HG03469 (cell line): ENCODE results near the gene PPP1CA.

ENCODE experiments used
- ATAC-seq: cut with Tn5 transposase; IDR thresholded peaks from one replicate; pipeline ENCODE4 v1.9.1; 2021; ENCODE audit warnings: mild to moderate bottlenecking, moderate library complexity, moderate number of reproducible peaks; ENCODE audit not compliant: unreplicated experiment

Gene PPP1CA

DNA sequence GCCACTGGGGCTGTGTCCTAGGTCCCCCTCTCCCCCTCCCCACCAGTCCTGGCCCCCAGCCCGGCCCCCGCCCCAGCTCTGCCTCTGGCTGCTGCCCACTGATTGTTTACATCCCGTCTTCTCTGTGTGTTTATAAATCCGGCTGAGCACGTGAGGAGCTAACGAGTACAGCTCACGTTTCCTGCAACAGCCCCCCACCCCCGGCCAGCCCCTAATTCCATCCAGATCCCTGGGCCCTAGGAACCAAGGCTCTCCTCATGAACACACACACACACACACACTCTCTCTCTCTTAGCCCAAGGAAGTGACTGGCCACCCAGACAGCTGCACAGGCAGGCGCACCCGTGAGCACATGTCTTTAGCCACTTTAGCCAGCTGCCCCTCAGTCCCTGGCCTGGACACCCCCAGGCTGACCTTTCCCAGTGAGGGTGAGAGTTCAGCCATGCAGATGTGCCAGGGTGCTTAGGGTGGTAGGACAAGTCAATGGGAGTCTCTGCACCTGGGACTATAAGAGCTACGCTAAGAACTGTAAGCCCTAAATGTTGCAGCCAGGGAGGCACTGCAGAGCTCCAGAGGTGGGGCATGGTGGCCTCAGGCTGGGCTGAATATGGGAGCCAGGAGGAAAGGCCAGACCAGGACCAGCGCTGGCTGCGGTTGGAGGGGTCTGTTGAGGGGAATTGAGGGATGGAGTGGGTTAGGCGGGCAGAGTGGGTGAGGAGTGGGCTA lies 31.1 kb downstream of the PPP1CA start:
- ATAC-seq = no peak

DNA sequence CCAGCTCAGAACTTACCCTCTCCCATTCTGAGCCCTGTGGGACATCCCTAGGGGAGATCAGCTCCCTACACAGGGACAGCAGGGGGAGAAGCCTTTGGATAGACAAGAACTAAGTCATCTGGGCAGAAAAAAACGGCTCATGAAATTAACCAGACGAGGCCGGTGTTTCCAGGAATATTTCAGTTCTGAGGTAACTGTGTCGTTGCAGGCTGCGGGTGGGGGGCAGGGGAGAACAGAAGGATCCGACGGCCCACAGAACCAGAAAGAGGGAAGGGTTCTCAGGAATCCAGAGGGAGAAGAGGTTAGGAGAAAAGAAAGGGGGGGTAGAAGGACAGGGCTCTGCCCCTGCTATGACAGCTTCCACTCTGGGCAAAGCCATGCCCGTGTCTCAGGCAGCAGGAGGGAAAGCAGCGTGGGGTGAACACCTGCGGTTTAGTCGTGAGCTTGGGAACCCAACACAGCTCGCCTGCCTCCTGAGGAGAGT lies 31.8 kb downstream of the PPP1CA start:
- ATAC-seq = no peak

DNA sequence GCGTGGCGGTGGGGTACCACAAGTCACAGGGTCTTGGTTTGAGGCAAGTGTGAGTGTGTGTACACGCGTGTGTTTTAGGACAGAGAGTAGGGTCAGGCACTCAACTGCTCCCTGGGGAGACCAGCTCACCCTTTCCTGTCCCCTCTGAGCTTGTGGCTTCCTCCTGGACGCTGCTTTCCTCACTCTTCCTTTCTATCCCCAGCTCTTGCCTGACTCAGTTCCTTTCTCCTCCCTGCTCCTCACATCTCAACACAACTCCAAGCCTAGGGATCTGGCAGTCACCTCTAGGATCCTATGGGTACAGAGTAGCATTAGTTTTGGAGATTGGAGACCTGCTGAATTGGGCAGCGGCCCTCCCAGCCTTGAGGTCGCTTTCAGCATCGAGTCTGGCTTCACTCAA lies 32.4 kb downstream of the PPP1CA start:
- no peak for ATAC-seq

DNA sequence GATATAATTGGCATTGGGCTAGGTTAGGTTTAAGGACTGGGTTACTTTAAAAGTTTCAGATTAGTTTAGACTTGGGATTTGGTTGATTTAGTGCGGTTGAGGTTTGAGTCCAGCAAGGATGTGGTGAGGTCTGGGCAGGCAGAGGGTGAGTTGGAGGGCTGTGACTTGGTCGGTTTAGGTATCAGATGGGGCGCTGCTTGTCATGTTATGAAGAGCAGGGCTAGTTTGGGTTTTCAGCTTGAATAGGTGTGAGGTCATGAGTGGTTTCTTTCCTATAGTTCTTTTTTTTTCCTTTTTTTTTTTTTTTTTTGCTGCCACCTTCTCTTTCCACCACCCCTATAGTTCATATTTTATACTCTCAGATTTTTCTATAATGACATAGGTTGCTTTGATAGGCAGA lies 33.0 kb downstream of the PPP1CA start:
- ATAC-seq = no peak

DNA sequence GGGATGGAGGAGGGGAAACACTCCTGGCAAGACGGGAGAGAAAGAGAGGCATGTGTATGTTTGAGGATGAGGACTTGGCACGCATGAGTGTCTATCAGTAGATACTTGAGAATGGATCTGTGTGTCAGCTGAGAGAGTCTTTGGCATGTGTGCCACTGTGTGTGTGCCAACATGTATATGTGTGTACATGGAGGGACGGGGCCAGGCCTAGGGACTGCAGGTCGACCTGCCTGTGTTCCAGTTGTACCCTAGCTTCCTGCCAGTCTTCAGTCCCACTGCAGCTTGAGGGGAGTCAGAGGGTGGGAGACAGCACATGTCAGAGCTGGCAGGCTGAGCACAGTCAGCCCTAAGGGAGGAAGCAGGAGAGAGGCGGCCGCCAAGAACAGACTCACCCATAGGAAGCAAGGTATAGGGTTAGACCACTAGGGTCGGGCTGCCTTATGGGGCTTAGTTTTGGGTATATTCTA lies 33.9 kb downstream of the PPP1CA start:
- ATAC-seq = no peak

DNA sequence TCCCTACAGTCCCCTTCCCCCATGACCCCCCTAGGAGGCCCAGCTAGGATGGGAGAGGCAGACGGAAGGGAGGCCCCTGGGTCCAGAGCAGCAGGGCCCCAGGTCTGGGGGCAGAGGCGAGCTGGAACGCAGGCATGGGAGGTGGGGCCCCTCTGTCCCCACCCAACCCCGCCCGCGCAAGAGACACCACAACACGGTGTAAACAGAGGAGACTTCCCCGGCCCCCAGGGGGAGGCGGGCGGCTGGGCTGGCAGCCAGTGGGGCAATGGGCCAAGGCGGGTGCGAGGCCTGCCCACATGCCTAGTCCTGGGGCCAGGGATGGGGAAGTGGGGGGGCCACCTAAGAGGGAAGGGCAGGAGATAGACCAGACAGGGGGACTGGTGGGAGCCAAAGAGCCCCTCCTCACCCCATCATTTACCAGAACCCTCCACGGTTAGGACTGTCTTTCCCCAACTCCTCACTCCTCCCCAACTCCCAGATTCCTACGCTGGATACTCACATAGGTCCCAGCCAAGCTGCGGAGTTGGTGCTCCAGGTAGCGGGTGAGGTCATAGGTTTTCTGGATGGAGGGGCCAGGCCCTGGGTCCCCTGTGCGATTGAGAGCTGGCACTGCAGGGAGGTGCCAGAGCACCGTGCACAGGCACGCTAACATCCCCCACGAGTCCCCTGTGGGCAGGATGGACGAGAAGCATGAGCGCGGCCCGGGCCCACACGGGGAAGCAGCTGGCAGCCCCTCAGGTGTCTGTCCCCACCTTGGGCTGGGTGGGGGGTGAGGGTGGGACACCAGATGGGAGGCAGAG lies 34.5 kb downstream of the PPP1CA start:
- ATAC-seq = no peak

DNA sequence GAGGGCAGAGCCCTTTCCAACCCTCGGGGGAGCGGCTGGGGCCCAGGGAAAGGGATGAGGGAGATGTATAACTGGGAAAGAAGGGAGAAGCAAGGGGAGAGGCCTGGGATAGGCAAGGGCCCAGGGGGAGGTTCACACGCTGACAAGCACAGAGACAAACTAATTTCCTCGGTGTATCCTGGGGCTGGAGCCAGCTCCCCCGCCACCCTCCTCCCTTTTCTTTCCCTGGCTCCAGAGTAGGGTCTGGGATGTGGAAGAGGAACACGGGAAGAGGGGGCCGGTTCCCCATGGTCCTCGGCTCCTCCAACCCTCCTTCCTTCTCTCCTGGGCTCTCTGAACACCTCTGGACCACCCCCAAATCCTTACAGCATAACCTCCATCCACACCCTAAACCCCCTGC lies 35.1 kb downstream of the PPP1CA start:
- no peak for ATAC-seq

DNA sequence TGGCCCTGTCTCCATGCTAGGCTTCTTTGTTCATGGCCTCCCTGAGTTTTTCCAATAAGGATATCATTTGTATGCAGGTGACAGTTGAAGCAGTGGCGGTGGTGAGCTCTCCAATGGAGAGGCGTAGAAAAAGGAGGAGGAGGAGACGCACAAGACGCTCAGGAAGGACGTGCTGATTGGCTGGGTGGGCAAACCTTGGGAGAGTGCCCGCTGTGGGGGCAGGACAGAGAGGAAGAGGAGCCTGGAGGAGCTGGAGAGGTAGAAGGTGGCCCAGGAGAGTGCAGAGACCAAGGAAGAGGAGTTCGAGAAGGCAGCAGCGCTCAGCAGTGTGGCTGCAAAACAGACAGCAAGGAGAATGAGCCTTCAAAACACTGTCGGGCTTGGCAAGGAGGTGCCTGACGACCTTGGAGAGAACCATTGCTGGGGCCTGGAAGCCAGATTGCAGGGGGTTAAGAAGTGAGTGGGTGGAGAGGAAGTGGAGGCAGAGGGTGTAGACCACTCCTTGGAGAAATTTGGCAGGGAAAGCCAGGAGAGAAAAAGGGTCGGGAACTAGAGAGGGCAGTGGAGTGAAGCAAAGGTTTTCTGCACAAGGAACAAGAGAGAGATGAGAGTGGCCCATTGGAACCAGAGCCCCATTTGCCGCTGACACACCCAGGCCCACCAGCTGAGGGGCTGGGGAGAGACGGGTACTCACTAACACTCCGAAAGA lies 35.8 kb downstream of the PPP1CA start:
- no peak for ATAC-seq

DNA sequence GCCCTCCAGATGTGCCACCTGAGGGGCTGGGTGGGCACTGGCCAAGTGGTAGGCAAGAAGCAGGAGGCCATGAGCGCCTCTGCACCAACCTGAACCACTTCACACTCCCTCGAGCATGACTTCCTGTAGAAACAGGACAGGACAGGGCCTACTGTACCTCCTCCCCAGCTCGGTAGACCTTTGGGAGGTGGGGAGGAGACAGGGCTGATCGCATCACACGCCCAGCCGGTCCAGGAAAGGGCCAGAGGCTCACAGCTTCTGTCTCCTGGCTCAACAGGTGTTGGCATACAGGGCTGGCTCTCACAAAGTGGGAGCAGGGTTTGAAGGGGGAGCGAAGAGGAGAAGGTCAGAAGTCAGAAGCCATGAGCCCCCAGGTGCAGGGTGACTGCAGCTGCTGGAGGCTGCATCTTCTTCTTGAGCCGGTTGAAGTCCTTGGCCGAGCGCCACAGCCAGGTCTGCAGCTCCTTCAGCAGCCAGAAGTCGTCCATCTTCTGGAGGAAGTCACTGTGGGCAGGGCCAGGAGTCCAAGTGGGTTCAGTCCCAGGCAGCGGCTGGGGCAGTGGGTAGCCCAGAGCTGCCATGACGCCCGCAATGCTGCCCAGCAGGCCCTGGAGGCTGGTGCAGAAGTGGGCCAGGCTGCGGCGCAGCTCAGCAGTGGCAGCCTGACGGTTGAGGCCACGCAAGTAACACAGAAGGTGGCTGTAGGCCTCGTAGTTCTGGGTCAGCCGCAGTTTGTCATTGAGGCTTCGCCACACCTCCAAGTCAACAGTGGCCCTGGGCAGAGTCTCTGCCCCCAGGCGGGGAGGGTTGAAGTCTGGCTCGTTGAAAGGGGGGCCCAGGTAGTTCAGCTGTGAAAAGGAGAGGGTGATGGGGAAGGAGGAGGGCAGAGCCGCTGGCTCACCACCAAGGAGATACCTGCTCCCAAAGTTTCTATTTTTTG lies 36.6 kb downstream of the PPP1CA start:
- no peak for ATAC-seq

DNA sequence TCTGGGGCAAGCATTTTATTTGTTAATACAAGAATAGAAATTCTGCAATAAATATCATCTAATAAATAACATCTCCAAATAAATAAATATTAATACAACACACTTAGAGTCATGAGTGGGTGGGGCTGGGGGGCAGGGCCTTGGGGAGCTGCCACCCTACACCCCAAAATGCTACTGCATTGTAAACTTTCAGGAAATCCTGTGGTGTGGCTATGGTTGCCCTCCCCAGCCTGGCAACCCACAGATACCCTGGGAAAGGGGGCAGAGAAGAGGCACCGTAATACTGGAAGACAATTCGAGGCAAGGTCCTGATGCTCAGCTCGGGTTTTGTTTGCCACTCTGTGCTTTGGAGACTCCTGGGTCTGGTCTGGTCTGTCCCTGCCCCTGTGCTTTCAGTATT lies 37.5 kb downstream of the PPP1CA start:
- ATAC-seq = no peak

DNA sequence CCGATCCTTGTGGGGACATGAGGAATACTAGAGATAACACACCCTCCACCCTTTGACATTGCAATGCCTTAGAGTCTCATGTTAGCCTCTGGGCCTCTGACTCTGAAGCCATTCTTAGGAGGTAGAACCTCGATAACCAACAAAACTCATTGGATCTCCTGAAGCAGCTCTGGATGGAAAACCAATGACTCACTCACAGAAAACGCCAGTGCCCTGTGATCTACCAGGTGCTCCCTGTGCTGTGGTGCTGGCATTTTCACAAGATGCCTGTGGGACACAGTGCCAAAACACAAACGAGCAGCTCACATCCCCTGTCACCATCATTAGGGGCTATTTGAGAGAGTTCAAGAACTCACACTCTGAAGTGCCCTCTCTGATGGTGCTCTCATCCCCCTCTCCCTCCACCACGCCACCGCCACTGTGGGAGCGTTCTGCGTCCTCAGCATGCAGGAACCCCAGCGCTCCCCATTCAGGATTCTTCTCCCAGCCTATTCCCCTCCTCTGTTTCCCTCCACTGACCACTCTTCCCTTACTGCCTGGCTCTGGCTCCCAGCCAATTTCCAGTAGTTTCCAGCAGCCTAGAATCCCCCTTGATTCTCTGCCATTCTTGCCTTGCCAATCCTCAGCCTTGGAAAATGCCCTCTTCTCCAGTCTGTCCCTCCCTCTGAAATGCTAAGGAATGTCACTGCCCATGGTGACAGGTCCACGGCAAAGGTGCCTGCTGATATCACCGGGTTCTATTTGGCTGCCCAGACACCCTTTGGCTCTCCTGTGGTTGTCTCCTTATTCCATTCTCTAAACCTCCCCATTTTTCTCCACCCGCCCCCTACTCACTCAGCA lies 43.6 kb downstream of the PPP1CA start:
- no peak for ATAC-seq

DNA sequence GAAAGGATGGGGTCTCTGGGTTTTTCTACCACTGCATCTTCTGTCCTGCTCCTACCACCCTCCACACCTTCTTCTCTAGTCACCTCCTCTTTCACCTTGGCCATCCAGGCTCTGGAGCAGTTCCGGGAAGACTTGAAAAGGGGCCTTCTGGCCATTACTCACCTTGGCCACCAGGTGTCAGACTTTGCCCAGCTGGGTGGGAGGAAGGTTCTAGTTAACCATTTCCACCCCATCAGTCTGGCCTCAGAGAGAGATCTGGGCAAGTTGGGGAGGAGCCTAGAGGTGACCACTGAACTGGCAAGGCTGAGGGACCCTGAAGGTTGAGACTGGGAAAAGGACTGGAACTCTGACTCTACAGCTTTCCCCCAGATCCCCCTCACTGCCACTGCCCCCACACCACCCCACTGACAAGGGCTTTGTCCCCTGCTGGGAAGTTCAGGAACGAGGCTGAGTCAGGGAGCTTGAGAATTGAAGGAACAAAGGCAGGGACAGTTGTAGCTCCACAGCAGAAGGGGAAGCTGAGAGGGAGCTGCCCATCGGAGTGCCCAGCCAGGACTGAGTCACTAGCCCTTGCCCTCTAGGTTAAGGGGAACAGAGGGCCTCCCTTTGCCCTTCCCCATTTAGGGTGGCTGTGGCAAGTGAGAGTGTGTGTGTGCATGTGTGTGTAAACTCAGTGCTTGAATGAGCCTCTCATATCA lies 44.6 kb downstream of the PPP1CA start:
- ATAC-seq = no peak

DNA sequence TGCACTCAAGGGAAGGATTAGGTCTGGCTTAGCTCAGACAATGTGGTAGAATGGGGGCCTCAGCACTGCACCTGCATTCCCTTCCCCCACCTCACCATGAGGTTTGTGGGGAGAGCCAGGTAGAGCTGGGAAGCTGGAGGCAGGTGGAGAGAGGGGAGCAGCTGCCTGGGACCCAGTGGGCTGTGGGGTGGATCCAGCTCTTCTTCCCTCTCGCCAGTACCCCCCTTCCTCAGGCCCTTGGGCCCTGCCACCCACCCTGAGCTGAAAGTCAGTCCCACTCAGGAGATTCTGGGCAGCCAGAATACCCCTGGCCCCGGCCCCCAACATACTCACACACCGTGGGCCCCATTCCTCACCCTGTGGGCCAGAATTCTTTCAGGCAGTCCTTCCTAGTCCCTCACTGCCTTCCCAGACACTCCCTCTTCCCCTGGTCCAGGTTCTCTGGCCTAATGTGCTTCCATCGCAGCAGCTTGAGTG lies 45.2 kb downstream of the PPP1CA start:
- ATAC-seq = no peak

DNA sequence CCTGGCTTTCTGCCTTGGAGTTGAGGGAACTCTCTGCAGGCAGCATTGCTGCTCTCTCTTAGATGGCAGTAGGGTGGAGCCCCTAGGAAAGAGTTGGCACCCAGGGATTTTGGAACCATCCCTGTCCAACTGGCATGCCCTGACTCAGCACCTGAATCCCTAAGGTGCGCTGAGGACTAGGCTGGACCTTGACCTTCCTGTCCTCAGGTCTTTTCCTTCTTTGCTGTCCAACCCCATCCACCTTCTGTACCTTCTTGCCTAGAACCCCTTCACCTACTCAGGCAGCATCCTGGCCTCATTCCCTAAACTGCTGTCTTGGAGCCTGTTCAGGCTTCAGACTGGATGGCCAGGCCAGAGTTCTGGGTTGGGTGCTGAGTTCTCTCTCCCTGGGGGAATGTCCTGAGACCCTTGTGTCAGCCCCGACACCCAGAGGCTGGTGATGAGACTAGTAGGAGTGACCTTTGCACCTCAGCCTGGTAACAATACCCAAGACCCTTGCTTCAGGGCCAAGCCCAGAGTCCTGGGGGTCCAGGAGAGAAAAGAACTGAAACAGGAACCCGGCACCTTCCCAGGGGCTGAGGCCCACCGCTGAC lies 45.8 kb downstream of the PPP1CA start:
- ATAC-seq = no peak

DNA sequence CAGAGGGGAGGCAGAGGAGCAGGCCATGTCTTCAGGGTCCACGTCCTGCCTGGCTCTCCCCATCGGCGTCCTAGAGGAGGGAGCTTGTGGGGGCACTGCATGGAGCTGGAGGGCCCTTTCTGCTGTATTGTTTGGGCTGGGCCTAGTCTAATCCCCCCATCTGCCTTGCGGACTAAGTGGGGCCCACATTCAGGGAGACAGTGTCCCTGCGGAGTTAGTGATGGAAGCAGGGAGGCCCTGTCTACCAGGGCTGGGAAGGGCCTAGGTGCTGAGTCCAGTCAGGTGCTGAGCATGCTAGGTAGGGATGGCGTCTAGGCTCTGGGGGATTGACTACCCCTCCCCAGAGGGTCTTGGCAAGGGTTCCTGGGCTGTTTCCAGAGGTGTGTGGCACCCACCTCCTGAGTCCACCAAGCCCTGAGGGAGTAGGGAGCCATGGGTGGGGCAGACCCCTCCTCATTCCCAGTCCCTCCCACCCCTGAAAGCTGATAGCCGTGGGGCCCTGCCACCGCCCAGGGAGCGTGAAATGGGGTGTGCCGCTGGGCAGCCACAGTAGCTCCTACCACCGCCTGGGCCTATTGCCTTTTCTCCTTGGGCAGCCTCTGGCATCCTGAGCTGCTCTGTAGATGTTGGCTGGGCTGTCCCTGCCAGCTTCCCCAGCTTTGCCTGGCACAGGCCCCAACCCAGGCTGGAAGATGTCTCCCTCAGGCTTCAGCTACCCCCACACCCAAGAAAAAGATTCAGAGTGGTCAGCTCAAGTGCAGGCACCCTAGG lies 46.5 kb downstream of the PPP1CA start:
- ATAC-seq = no peak

DNA sequence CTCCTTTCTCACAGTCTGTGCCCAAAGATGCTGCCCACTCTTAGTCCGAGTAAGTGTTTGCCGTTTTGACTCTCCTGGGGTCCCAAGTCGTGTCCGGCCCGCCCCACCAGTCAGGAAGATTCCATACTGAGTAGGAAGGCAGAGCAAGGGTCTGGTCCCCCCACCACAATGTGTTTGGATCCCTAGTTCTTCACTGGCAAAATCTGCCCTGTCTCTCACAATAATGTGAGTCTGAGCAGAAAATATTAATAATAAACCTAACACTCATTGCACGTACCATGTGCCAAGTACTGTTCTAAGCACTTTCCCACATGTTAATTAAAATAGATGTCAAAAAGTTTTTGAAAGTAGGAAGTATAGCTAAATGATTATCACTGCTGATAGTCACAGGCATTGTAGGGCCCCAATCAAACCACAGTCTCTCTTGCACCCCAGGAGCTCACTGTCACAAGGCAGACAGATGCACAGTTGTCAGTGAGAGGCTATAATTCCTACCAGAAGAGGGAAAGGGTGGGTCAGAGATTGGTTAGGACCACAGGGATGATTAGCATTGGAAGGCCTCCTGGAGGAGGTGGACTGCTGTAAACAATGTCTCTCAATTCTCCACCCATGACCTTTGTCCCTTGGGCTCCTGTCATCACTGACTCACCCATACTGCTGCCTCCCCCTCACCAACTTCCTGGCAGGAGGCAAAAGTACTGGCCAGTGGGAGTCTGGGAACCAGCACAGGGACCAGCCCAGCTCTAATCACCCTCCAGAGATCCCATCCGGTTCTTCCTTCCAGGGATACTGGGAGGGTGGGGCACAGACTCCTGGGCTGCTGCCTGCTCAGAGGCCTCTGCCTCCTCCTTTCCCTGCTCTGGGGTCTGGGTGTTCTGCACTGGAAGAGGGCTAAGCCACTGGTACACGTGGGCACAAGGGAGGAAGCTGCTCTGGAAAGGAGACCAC lies 47.3 kb downstream of the PPP1CA start:
- no peak for ATAC-seq
